ENCODE results near the gene ABHD17A.

The ABHD17A gene

GRCh38 chr19:1847684-1848398, 37.5 kb downstream of the ABHD17A start:
- no peak for TF ChIP-seq CTCF (IDR thresholded peaks at IDR 0.05; ENCODE audit: low read depth, low read length, poor library complexity, severe bottlenecking)
- no peak for TF ChIP-seq EZH2phosphoT487 (IDR thresholded peaks at IDR 0.05; ENCODE audit: borderline replicate concordance, low read length)
- Histone ChIP-seq H3K79me2 (ENCODE audit: control insufficient read depth, low read length) (peaks cover 78% of the 10 kb centered on the region), H3K9me3 (ENCODE audit: control insufficient read depth, insufficient read depth, low read length) (no peaks in the 10 kb centered on the region), H3K36me3 (ENCODE audit: control insufficient read depth, low read length) (peaks cover 45% of the 10 kb centered on the region), H3K4me3 (ENCODE audit: low read length) (peak overlapping the region; percentile 96), H3K4me2 (ENCODE audit: low read length) (peak overlapping the region; percentile 94), H3K4me1 (ENCODE audit: control insufficient read depth, low read length) (peaks cover 41% of the 10 kb centered on the region), H3K9me2 (replicated peaks; ENCODE audit: control insufficient read depth, low read length) (no peaks in the 10 kb centered on the region), H3F3A (ENCODE audit: control insufficient read depth, insufficient read depth) (peaks cover 3% of the 10 kb centered on the region; the same call in 1 of the 2 replicates), H3K27me3 (ENCODE audit: control insufficient read depth, low read length) (no peaks in the 10 kb centered on the region), H4K20me1 (ENCODE audit: control insufficient read depth, insufficient read depth, low read depth, low read length) (peaks cover 31% of the 10 kb centered on the region), H3K27ac (ENCODE audit: low read depth, low read length) (peak overlapping the region; percentile 82)

GRCh38 chr19:1847348-1847683, 38.0 kb downstream of the ABHD17A start:
- Histone ChIP-seq H3K9me3 (ENCODE audit: control insufficient read depth, insufficient read depth, low read length) (no peaks in the 10 kb centered on the region), H3K9me2 (replicated peaks; ENCODE audit: control insufficient read depth, low read length) (no peaks in the 10 kb centered on the region), H3K4me2 (ENCODE audit: low read length) (peak overlapping the region; percentile 94), H3K4me1 (ENCODE audit: control insufficient read depth, low read length) (peaks cover 35% of the 10 kb centered on the region), H3K27ac (ENCODE audit: low read depth, low read length) (peak overlapping the region; percentile 82), H3K36me3 (ENCODE audit: control insufficient read depth, low read length) (peaks cover 44% of the 10 kb centered on the region), H3F3A (ENCODE audit: control insufficient read depth, insufficient read depth) (peaks cover 3% of the 10 kb centered on the region; the same call in 1 of the 2 replicates), H3K4me3 (ENCODE audit: low read length) (peak overlapping the region; percentile 96), H3K79me2 (ENCODE audit: control insufficient read depth, low read length) (peaks cover 78% of the 10 kb centered on the region), H4K20me1 (ENCODE audit: control insufficient read depth, insufficient read depth, low read depth, low read length) (peaks cover 28% of the 10 kb centered on the region), H3K27me3 (ENCODE audit: control insufficient read depth, low read length) (no peaks in the 10 kb centered on the region)
- TF ChIP-seq CTCF (IDR thresholded peaks at IDR 0.05; ENCODE audit: low read depth, low read length, poor library complexity, severe bottlenecking) (no peak), EZH2phosphoT487 (IDR thresholded peaks at IDR 0.05; ENCODE audit: borderline replicate concordance, low read length) (no peak)

- Histone ChIP-seq H3K4me1 (ENCODE audit: control insufficient read depth, low read length) (peaks cover 30% of the 10 kb centered on the region), H3K79me2 (ENCODE audit: control insufficient read depth, low read length) (peaks cover 79% of the 10 kb centered on the region), H3K9me2 (replicated peaks; ENCODE audit: control insufficient read depth, low read length) (no peaks in the 10 kb centered on the region), H3K27me3 (ENCODE audit: control insufficient read depth, low read length) (no peaks in the 10 kb centered on the region), H3K4me3 (ENCODE audit: low read length) (peak overlapping the region; percentile 96), H3K9me3 (ENCODE audit: control insufficient read depth, insufficient read depth, low read length) (no peaks in the 10 kb centered on the region), H3F3A (ENCODE audit: control insufficient read depth, insufficient read depth) (peaks cover 3% of the 10 kb centered on the region; the same call in 1 of the 2 replicates), H3K4me2 (ENCODE audit: low read length) (peak overlapping the region; percentile 94), H4K20me1 (ENCODE audit: control insufficient read depth, insufficient read depth, low read depth, low read length) (peaks cover 28% of the 10 kb centered on the region), H3K27ac (ENCODE audit: low read depth, low read length) (0 out of 2 replicates have a peak overlapping the region, but pooled peaks have one; percentile 82), H3K36me3 (ENCODE audit: control insufficient read depth, low read length) (peaks cover 44% of the 10 kb centered on the region)
- no peak for TF ChIP-seq EZH2phosphoT487 (IDR thresholded peaks at IDR 0.05; ENCODE audit: borderline replicate concordance, low read length)
Measured at GRCh38 chr19:1846517-1847204, 38.6 kb downstream of the ABHD17A start.

GRCh38 chr19:1845642-1846041, 39.7 kb downstream of the ABHD17A start:
- H3K36me3 ChIP-seq (ENCODE audit: control insufficient read depth, low read length): peaks cover 44% of the 10 kb centered on the region
- H3F3A ChIP-seq (ENCODE audit: control insufficient read depth, insufficient read depth): peaks cover 3% of the 10 kb centered on the region; the same call in 1 of the 2 replicates
- peaks cover 37% of the 10 kb centered on the region for H3K4me1 ChIP-seq (ENCODE audit: control insufficient read depth, low read length)
- H3K4me3 ChIP-seq (ENCODE audit: low read length): no peak overlapping the region
- H3K9me3 ChIP-seq (ENCODE audit: control insufficient read depth, insufficient read depth, low read length): no peaks in the 10 kb centered on the region
- no peaks in the 10 kb centered on the region for H3K27me3 ChIP-seq (ENCODE audit: control insufficient read depth, low read length)
- peak overlapping the region; percentile 94; the same call in 1 of the 2 replicates for H3K4me2 ChIP-seq (ENCODE audit: low read length)
- no peak for TF ChIP-seq EZH2phosphoT487 (IDR thresholded peaks at IDR 0.05; ENCODE audit: borderline replicate concordance, low read length)
- no peak for TF ChIP-seq CTCF (IDR thresholded peaks at IDR 0.05; ENCODE audit: low read depth, low read length, poor library complexity, severe bottlenecking)
- H3K79me2 ChIP-seq (ENCODE audit: control insufficient read depth, low read length): peaks cover 81% of the 10 kb centered on the region
- no peaks in the 10 kb centered on the region for H3K9me2 ChIP-seq (replicated peaks; ENCODE audit: control insufficient read depth, low read length)
- no peak overlapping the region for H3K27ac ChIP-seq (ENCODE audit: low read depth, low read length)
- H4K20me1 ChIP-seq (ENCODE audit: control insufficient read depth, insufficient read depth, low read depth, low read length): peaks cover 28% of the 10 kb centered on the region

Measured in DOHH2 (cell line).